Occipital lobe (tissue), 2 donors: Measurements from ENCODE around the gene EIF3C. TPM values are rescaled to one million over a fixed set of nuclear protein-coding genes. Genes with fewer than 3 reads are reported as not detected.
"Not testable (repeated sequence)": the region's sequence is repeated elsewhere in the genome, so short reads cannot be mapped to it uniquely, and the experiment has no call there.

Experiments used
- DNase-seq: peaks from one replicate; lab custom pipeline; 2025; lab: John Stamatoyannopoulos, UW
- total RNA-seq: library from RNA; depleted of rRNA; stranded (reverse); fragments of >200 nt; gene quantifications from one replicate; pipeline ENCODE4 v1.2.3, GENCODE V29; 2014

The EIF3C gene, protein sequence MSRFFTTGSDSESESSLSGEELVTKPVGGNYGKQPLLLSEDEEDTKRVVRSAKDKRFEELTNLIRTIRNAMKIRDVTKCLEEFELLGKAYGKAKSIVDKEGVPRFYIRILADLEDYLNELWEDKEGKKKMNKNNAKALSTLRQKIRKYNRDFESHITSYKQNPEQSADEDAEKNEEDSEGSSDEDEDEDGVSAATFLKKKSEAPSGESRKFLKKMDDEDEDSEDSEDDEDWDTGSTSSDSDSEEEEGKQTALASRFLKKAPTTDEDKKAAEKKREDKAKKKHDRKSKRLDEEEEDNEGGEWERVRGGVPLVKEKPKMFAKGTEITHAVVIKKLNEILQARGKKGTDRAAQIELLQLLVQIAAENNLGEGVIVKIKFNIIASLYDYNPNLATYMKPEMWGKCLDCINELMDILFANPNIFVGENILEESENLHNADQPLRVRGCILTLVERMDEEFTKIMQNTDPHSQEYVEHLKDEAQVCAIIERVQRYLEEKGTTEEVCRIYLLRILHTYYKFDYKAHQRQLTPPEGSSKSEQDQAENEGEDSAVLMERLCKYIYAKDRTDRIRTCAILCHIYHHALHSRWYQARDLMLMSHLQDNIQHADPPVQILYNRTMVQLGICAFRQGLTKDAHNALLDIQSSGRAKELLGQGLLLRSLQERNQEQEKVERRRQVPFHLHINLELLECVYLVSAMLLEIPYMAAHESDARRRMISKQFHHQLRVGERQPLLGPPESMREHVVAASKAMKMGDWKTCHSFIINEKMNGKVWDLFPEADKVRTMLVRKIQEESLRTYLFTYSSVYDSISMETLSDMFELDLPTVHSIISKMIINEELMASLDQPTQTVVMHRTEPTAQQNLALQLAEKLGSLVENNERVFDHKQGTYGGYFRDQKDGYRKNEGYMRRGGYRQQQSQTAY
- total RNA-seq, result 93.7 TPM

DNA sequence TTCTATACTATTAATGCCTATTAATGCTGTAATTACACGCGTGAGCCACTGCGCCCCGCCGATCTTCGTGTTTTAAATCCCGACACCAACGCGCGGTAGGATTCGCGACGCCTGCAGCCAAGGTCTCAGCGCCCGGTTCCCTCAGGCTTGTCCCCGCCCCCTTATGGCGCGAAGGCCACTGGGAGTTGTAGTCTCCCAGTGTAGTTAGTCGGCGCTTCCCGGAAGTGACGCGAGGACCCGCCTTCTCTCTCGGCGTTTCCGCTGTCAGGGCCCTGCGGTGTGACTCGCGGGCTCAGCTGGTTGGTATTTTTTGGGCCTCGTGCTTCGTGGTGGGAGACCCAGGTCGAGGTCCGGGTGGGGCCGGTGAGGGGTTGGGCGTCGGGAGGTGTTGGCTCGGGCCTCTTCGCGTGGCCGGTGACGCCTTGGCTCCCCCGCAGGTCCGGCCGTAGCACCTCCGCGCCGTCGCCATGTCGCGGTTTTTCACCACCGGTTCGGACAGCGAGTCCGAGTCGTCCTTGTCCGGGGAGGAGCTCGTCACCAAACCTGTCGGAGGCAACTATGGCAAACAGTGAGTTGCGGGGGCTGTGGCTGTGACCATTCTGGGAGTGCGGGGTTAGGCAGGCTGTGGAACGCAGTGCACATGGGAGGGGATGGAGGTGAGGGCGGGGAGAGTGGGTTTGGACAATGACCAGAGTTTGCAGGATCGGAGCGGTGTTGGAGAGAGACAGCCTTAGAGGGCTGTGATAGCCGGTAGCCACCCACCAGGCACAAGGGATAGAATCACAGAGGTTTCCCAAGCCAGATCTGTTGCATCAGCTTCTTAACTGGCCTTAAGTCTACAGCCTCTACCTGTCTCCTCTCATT lies at the start of gene EIF3C:
TSS of gene EIF3C (plus strand) at position 245 of the 864 bp plus-strand sequence. CDS start at position 468, 223 bp downstream.
- not testable (repeated sequence) for DNase-seq

DNA sequence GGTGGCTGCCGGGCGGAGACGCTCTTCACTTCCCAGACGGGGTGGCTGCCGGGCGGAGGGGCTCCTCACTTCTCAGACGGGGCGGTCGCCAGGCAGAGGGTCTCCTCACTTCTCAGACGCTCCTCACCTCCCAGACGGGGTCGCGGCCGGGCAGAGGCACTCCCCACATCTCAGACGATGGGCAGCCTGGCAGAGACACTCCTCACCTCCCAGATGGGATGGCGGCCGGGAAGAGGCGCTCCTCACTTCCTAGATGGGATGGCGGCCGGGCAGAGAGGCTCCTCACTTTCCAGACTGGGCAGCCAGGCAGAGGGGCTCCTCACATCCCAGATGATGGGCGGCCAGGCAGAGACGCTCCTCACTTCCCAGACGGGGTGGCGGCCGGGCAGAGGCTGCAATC lies 45.0 kb upstream of the EIF3C start:
- not testable (repeated sequence) for DNase-seq

DNA sequence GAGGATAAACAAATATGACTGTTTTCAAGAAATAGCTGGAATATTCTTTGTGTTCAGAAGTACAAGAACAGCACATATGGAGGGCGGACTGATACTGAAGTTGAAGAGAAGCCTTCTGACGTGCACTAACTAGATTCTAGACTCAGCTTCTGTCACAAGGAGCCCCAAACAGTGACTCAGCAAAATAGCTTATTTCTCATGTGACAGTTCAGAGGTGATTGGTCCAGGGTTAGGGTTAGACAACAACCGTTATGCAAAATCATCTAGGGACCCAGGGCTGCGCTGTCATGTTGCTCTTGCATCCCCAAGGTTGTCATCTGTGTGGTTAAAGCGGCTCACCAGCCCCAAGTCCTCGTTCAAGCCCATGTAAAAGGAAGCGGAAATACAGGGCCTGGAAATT lies 43.8 kb upstream of the EIF3C start:
- not testable (repeated sequence) for DNase-seq

DNA sequence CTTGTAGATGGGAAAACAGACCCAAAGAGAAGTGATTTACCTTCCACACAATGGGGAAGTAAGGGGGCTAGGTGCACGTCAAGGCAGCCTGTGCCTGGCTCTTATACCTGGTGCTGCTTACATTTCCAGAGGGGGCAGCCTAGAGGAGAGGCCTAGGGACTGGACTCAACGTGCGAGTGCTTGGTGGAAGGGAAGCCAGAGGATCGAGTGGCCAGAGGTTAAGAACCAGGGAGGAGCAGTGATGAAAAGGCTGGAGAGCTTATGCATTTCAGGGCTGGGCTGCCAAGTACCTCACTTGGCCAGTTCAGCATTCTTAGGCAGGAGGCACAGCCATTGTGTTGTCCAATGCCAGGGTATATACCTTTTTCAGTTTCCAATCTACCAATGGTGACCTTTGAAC lies 43.1 kb upstream of the EIF3C start:
- not testable (repeated sequence) for DNase-seq

DNA sequence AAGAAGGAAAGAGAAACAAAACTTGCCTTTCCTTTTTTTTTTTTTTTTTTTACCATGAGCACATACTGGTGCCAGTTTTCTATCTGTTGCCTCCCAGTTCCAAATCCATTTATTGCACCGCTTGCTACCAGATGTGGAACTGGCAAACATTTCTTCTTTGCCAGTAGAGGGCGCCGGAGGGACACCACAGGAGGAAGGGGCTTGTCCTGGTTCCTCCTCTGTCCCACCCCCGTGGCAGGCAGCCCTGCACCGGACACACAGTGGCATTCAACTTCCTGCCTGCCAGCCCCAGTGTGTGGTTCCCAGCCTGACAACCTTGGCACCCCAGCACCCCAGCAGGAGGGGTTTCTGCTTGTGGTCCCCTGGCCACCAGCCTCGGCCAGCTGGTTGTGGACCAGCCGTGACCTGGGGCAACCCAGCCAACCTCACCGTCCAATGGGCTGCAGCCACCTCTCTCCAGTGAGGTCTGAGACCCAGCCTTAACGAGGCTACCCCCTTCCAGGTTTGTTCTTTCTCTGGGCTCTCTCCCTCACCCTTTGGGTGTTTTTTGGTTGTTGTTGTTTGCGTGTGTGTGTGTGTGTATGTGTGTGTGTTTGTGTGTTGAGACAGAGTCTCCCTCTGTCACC lies 22.8 kb upstream of the EIF3C start:
- not testable (repeated sequence) for DNase-seq

DNA sequence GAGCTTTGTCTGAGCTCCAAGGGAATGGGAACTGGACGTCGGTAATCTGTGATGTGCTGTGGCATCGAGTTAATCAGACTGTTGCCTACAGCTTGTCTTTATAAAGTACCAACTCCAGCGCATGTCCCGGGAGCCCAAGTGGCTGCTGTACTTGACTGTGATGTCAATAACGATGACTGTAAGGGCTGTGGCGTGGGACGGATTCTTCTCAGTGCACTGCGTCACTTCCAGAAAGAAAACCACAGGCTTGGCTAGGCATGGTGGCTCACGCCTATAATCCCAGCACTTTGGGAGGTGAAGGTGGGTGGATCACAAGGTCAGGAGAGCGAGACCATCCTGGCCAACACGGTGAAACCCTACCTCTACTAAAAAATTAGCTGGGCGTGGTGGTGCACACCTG lies 21.8 kb upstream of the EIF3C start:
- DNase-seq, result not testable (repeated sequence)

DNA sequence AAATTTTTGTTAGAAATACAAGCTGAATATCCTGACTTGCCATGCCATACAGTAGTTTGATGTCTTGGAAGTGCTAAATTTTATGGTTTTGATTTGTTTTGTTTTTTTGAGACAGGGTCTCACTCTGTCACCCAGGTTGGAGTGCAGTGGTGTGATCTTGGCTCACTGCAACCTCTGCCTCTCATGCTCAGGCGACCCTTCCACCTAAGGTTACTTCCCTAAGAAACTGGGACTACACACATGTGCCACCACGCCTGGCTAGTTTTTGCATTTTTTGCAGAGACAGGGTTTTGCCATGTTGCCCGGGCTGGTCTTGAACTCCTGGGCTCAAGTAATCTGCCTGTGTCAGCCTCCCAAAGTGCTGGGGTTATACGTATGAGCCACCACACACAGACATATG lies 19.5 kb upstream of the EIF3C start:
- DNase-seq, result not testable (repeated sequence)

DNA sequence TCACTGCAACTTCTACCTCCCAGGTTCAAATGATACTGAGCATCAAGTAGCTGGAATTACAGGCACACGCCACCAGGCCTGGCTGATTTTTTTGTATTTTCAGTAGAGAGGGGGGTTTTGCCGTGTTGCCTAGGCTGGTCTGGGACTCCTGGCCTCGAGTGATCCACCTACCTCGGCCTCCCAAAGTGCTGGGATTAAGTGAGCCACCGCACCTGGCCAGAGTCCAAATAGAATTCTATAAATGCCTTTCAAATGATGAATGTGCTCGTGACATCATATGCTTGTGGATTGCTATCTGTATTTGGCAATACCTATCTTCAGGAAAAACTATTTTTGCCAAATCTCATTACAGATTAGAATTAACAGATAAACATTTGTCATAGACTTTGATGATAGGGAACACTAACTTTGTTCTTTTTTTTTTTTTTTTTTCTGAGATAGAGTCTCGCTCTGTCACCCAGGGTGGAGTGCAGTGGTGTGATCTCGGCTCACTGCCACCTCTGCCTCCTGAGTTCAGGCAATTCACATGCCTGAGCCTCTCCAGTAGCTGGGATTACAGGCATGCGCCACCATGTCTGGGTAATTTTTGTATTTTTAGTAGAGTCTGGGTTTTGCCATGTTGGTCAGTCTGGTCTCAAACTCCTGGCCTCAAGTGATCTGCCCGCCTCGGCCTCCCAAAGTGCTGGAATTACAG lies 17.9 kb upstream of the EIF3C start:
- not testable (repeated sequence) for DNase-seq

DNA sequence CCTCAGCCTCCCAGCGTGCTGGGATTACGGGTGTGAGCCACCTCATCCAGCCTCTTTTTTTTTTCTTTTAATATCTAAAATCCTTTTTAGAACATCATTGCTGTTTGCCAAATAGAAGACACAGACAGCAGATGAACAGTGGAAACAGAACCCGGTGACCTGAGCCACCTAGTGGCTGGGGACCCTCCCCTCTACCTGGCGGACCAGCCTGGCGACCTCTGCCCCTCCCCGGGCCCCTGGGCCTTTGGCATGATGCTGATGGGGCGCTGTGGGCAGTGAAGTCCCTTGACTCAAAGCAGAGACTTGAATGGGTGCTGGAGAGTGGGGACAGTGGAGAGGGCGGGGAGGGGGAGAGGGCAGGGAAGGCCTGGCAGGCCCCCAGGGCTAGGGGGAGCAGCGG lies 11.5 kb upstream of the EIF3C start:
- DNase-seq, result not testable (repeated sequence)

DNA sequence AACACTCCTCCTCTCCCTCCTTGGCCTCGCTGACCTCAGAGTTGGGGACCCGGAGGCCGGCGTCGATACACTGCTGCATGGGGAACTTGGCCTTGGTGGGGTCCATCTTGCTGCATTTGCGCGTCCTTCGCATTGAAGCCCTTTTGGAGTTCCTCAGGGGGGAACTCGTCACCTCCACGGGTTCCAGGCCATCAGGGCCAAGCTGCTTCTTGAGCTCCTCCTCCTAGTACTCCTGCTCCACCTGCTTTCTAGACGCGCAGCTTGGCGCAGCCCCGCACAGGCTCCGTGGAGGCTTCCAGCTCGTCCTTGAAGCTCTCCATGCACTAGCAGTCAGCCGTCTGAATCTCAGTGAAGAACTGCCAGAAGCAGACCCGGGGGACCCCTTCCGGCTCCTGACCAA lies 10.9 kb upstream of the EIF3C start:
- not testable (repeated sequence) for DNase-seq

DNA sequence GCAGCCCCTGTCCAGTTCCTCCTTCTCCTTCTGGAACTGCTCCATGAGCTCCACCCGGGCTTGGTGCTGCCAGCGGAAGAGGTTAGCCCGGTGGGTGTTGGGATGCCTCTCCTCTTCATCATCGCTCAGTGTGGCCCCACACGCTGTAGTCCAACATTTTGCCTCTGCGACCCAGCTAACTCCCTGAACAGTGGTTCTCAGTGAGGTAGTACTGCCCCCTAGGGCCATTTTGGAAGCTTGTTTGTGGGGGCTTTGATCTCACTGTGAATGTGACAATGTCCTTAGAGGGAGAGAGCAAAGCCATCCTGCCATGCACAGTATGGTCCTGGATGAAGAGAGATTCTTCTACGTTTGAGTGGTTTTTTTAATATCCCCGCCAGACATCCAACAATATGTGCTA lies 9.9 kb upstream of the EIF3C start:
- DNase-seq, result not testable (repeated sequence)

DNA sequence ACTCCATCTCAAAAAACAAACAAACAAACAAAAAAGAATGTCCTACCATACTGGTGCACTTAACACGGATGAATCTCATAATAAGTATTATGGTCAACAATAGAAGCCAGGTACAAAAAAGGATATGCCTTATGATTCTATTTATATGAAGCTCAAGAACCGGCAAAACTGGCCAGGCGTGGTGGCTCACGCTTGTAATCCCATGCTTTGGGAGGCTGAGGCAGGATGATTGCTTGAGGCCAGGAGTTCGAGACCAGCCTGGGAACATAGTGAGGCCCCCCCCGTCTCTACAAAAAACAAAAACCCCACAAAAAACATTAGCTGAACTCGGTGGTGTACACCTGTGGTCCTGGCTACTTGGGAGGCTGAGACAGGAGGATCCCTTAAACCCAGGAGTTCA lies 7.0 kb upstream of the EIF3C start:
- not testable (repeated sequence) for DNase-seq

DNA sequence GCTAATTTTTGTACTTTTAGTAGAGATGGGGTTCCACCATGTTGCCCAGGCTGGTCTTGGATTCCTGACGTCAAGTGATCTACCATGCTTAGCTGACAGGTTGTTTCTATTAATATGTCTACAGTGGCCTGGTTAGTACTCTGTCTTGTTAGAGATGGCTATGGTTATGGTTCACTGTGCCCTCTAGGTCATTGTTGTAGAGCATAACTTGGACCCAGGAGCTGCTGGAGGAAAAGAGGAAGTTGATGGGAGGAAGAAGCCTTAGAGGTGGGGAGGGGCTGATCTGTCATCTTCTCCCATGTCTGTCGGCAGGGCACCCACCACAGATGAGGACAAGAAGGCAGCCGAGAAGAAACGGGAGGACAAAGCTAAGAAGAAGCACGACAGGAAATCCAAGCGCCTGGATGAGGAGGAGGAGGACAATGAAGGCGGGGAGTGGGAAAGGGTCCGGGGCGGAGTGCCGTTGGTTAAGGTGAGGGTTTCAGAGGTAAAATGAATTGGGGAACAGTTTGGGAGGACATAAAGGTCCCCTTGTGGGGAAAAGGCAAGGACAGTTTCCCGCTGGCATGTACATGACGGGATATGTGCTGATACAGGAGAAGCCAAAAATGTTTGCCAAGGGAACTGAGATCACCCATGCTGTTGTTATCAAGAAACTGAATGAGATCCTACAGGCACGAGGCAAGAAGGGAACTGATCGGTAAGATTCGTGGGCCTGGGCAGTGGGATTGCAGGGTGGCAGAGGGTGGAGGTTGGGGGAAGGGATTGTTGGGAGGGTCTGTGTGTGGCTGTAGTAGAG lies 11.8 kb downstream of the EIF3C start:
- DNase-seq, result not testable (repeated sequence)

DNA sequence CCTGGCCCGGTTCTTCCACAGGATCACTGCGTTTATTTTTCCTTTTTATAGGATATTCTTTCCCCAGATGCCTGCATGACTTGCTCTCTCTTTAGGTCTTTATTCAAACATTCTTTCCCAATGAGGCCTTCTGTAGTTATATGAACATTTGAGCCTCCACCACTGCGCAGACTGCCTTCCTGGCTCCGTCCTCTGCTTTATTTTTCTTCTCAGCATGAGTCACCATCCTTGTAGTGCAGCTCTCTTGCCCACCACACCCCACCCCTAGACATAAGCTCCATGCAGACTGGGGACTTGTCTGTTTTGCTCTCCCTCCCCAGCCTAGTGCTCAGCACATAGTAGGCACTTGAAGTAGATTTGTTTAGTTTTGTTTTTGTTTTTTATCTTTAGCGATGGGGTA lies 20.0 kb downstream of the EIF3C start:
- not testable (repeated sequence) for DNase-seq

DNA sequence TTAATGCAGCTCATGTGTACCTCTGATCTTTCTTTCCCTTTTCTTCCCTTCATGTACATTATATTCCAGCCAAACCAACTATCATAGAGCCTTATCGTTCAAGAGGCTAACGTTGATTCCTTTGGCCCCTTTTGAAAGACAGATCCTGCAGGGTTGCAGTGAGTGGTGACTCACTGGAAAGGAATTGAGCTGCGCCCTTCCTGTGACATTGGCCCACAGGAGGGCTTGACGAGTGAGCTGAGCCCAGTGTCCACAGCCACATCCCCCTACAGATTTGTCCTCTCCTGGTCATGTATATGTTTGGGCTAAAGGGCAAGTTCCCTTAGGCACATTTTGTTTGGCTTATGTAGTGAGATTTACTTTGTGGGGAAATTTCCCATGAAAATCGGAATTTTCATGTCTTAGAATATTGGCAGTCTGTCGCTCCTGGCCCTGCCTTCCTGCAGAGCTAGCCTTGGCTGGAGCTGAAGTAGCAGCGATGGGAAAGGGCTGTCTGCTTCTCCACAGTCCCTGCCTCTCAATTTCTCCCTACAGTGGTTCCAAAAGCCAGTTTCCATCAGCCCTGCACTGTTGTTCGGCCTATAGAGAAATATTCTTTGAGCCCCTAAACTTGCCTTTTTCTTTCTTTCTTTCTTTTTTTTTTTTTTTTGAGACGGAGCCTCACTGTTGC lies 21.3 kb downstream of the EIF3C start:
- DNase-seq, result not testable (repeated sequence)

DNA sequence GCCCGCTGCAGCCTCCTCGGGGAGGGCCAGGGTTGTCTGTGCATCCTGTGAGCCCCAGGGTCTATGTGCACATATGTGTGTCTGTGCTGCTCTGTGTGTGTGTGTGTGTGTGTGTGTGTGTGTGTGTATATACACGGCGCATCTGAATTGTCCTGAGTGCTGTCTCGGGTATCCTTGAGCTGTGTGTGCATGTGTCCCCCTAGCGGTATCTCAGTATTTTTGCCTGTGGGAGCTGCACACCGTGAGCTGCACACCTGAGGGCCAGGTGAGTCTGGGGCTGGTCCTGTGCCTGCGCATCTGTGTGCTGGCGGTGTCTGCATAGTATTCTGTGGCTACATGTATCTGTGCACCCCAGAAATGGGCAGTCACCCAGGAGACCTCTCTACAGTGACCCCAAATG lies 28.5 kb downstream of the EIF3C start:
- DNase-seq, result not testable (repeated sequence)

DNA sequence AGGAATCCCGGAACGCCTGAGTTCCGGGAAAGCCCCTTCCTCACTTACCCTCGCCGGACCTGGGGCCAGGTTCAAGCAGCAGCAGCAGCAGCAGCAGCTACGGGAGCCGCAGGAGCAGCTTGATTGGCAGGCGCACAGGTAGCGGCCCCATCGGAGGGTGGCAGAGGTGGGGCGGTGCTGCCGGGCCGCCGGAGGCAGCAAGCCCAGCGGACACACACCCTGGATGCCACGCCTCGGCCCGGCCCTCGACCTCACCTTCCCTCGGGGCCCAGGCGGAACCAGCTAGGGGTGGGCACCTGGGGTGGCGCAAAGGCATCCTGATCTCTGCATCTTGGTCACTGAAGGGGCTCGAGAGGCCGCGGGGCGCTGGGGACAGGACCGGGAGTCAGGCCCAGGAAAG lies 29.4 kb downstream of the EIF3C start:
- not testable (repeated sequence) for DNase-seq

DNA sequence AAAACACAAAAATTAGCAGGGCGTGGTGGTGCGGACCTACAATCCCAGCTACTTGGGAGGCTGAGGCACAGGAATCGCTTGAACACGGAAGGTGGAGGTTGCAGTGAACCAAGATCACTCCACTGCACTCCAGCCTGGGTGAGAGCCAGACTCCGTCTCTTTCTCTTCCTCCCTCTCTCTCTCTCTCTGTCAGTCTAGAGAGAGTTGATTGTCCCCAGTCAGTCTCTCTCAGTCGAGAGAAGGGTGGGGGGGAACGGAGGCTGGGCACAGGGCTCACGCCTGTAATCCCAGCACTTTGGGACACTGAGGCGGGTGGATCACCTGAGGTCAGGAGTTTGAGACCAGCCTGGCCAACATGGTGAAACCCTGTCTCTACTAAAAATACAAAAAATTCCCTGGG lies 30.0 kb downstream of the EIF3C start:
- DNase-seq, result not testable (repeated sequence)
